GM19467 (cell line): Measurements from ENCODE around the gene KRT12.

Source experiments
- ATAC-seq: cut with Tn5 transposase; IDR thresholded peaks from one replicate; pipeline ENCODE4 v1.9.1; 2021; ENCODE audit warnings: mild to moderate bottlenecking, moderate library complexity; ENCODE audit not compliant: unreplicated experiment

Gene KRT12

GRCh38 chr17:40846515-40847144, 20.4 kb downstream of the KRT12 start:
- no peak for ATAC-seq

- ATAC-seq = no peak
These were observed 22.3 kb downstream of the KRT12 start for GRCh38 chr17:40844671-40845107.

GRCh38 chr17:40843242-40843641, 23.8 kb downstream of the KRT12 start:
- no peak for ATAC-seq

GRCh38 chr17:40841246-40841645, 25.8 kb downstream of the KRT12 start:
- ATAC-seq = no peak

GRCh38 chr17:40839194-40839593, 27.8 kb downstream of the KRT12 start:
- no peak for ATAC-seq

GRCh38 chr17:40836020-40836419, 31.0 kb downstream of the KRT12 start:
- ATAC-seq = no peak

- ATAC-seq = no peak
These were observed 33.1 kb downstream of the KRT12 start for GRCh38 chr17:40833882-40834281.

GRCh38 chr17:40832840-40833239, 34.2 kb downstream of the KRT12 start:
- ATAC-seq = no peak

- no peak for ATAC-seq
These were observed 36.8 kb downstream of the KRT12 start for GRCh38 chr17:40830085-40830776.

- ATAC-seq = no peak
These were observed 38.5 kb downstream of the KRT12 start for GRCh38 chr17:40828454-40829044.

GRCh38 chr17:40827746-40828453, 39.1 kb downstream of the KRT12 start:
- ATAC-seq = no peak

- ATAC-seq = no peak
These were observed 41.4 kb downstream of the KRT12 start for GRCh38 chr17:40825599-40825998.

- no peak for ATAC-seq
These were observed 42.8 kb downstream of the KRT12 start for GRCh38 chr17:40824015-40824832.

- ATAC-seq = no peak
These were observed 44.8 kb downstream of the KRT12 start, which contains the start of gene KRT10 for GRCh38 chr17:40822132-40822812. TSS of gene KRT10 (minus strand) at chr17:40822614. CDS start at chr17:40822585, 29 bp downstream.

GRCh38 chr17:40821536-40821935, 45.5 kb downstream of the KRT12 start:
- no peak for ATAC-seq

- ATAC-seq = no peak
These were observed 46.7 kb downstream of the KRT12 start for GRCh38 chr17:40820228-40820838.

- ATAC-seq = no peak
These were observed 47.4 kb downstream of the KRT12 start for GRCh38 chr17:40819528-40820125.

- ATAC-seq = peak; percentile 76
These were observed 48.1 kb downstream of the KRT12 start for GRCh38 chr17:40818733-40819527.
